Measurements from ENCODE around the gene DPYSL4.

DPYSL4 gene

DNA sequence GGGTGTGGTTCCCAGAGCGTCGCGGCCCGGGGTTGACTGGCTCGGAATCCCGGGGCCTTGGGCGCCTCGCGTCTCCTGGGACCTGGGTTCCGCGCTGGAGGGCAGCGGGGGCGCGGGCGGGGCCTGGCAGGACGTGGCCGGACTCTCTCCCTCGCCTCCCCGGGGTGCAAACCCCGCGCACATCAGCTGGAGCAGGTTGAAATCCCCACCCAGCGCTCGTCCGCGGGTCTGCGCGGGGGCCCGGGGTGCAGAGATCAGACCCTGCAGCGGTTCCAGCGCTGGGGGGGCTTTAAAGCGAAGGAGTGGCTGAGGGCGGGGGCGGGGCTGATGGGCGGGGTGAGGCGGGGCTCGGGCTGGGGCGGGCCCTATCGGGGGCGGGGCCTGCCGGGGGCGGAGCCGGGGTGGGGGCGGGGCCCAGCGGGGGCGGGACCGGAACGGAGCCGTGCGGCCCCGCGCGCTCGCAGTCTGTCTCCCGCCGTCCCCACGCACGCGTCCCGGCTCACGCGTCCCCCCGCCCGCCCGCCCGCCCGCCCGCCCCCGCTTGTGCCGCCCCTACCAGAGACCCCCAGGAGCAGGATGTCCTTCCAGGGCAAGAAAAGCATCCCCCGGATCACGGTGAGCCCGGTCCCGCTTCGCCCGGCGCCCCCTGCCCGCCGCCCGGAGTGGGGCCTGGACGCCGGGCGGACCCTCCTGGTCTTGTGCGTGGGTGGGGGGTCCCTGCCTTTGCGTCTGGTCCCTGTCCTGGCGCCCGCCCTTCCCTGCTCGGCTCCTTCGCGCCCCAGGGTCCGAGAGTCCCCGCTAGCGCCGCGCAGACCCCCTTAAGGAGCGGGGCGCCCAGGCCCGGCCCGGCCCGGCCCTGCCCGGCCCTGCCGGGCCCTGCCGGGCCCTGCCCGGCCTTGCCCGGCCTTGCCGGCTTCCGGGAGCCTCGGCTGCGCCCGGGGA, at the start of gene DPYSL4:
TSS of gene DPYSL4 (plus strand) at position 461 of the 942 bp plus-strand sequence. CDS start at position 577, 116 bp downstream.
- H3K4me3 ChIP-seq (ENCODE audit: low read length): no peak within 1 kb of the TSS
- no peak for TF ChIP-seq ZNF274 (IDR thresholded peaks at IDR 0.05; ENCODE audit: low read depth, low read length)

DNA sequence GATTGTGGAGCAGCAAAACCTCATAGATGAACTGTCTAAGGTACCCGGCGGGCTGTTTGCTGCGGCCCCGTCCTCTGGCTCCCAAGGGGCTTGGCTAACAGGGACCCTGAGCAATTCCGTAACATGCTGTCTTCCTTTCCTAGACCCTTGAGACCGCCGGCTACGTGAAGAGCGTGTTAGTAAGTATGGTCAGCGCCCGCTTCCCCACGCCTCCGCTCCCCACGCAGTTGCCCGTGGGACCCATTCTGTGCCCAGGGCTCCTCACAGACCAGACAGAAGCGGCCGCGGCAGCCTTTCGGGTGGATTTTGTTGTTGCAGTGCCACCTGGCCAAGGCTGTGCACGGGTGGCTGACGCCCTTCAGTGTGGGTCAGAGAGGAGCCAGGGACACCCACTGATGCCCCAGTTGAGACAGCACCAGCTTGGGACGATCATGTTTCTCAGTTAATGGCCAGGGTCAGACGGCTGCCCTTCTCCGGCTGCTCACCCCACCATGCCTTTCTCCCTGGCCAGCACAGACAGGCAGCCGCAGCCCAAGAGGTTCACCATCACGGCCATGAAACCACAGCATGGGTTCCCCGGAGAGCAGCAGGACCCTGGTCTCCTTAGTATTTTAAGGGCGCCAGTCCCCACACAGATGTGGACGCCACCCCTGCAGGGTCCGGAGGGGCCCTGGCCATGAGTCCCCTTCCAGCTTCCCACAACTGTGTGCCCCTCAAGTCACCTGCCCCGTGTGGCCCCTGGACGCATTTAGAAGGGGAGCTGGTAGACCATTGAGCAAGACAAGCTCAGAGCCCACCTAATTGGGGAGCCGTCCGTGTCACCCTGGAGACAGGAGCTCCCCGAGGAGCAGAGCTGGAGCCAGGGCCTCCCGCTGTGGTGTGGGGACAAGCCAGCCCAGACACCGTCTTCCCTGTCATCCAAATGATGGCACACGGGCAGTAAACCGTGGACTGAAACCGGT, 49.4 kb upstream of the DPYSL4 start:
- TF ChIP-seq ZNF274 (IDR thresholded peaks at IDR 0.05; ENCODE audit: low read depth, low read length): no peak
- H3K4me3 ChIP-seq (ENCODE audit: low read length): no peak overlapping the region

DNA sequence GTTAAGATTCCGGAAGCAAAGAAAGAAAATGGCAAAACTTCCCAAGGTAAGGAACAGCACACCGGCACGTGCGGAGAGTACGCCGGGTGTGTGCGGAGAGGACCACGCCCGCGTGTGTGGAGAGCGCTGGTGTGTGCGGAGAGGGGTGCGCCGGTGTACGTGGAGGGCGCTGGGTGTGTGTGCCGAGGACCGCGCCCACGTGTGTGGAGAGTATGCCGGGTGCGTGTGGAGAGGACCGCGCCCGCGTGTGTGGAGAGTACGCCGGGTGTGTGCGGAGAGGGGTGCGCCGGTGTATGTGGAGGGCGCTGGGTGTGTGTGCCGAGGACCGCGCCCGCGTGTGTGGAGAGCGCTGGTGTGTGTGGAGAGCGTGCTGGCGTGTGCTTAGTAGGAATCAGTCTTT, 48.6 kb upstream of the DPYSL4 start:
- no peak for TF ChIP-seq ZNF274 (IDR thresholded peaks at IDR 0.05; ENCODE audit: low read depth, low read length)

DNA sequence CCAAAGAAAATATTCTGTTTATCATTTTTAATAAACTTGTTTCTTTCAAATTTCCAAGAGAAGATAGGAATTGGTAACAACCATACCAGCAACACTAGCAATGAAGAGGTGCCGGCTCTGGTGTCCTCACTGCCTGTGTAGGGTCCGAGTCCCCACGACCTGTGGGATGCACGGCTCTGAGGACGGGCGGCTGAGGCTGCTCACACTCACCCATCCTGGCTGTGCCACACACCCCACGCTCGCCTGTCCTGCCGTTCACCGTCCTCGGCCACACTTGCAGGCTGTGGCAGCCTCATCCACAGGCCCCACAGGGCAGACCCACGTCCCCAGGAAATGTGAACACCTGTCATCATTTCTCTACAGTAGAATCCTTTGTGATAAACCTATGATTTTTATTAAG, 48.2 kb upstream of the DPYSL4 start:
- H3K4me3 ChIP-seq (ENCODE audit: low read length): no peak overlapping the region
- no peak for TF ChIP-seq ZNF274 (IDR thresholded peaks at IDR 0.05; ENCODE audit: low read depth, low read length)

More for the DNA sequence above, 48.6 kb upstream of the DPYSL4 start:
- H3K4me3 ChIP-seq (ENCODE audit: low read length): no peak overlapping the region

DNA sequence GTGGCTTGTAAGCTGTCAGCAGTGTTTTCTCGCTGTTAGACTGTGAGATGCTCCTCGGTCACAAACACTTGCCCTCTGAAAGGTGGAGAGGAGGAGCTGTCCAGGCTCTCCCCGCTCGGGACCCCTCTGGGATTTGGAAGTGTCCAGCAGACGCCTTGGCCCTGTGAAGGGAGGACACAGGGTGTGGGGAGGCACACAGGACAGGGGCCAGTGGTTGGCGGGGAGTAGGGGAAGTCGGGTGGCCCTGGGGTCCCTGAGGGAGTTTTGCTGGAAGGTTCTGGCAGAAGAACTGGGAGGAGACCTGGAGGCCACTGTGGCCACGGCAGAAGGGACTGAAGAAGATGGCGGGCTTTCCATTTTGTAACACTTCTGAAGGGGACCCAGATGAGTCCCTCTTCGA, 47.2 kb upstream of the DPYSL4 start:
- H3K4me3 ChIP-seq (ENCODE audit: low read length): no peak overlapping the region
- no peak for TF ChIP-seq ZNF274 (IDR thresholded peaks at IDR 0.05; ENCODE audit: low read depth, low read length)

DNA sequence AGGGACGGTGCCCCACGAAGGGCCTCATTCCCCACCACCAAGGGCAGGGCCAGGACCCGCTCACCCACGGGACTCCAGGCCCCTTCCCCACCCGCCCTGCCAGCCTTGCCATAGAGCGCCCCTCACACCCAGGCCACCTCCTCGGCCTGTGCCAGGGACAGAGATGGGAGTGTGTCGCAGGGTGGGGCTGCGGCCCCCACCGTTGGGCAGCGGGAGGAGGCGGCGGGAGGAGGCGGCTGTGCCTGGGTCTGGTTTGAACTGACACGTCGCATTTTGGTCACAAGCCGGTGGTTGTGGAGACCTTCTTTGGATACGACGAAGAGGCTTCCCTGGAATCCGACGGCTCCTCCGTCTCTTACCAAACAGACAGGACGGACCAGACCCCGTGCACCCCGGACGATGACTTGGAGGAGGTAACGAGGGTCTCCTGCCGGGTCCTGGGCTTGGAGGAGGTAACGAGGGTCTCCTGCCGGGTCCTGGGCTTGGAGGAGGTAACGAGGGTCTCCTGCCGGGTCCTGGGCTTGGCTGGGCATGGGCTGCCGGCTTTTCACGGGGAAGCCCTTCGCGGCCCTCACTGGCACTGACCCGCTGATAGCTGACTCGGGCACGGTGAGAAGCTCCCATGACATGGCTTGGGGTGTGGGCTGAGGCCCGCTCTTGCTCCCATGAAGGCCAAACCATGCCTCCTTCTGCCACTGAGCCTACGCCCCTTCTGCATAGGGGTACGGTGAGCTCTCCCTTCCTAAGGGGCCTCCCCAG, 46.4 kb upstream of the DPYSL4 start:
- no peak overlapping the region for H3K4me3 ChIP-seq (ENCODE audit: low read length)
- no peak for TF ChIP-seq ZNF274 (IDR thresholded peaks at IDR 0.05; ENCODE audit: low read depth, low read length)

DNA sequence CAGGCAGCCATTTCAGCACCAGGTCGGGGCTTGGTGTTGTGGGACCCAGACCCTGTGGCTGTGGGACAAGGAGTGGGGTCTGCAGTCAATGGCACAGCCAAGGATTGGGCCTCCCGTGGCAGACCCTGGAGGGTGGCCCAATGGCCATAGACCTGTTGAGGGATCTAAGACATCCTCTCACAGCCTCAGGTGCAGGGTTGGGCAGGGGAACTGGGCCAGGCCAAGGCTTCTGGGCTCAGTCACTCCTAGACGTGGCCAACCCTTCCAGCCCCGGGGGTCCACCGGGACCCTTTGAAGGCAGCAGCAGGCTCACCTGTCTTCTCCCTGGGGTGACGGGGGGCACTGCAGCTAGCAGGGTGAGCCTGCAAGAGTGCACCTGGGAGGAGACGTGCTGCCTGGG, 45.7 kb upstream of the DPYSL4 start:
- H3K4me3 ChIP-seq (ENCODE audit: low read length): no peak overlapping the region
- no peak for TF ChIP-seq ZNF274 (IDR thresholded peaks at IDR 0.05; ENCODE audit: low read depth, low read length)

DNA sequence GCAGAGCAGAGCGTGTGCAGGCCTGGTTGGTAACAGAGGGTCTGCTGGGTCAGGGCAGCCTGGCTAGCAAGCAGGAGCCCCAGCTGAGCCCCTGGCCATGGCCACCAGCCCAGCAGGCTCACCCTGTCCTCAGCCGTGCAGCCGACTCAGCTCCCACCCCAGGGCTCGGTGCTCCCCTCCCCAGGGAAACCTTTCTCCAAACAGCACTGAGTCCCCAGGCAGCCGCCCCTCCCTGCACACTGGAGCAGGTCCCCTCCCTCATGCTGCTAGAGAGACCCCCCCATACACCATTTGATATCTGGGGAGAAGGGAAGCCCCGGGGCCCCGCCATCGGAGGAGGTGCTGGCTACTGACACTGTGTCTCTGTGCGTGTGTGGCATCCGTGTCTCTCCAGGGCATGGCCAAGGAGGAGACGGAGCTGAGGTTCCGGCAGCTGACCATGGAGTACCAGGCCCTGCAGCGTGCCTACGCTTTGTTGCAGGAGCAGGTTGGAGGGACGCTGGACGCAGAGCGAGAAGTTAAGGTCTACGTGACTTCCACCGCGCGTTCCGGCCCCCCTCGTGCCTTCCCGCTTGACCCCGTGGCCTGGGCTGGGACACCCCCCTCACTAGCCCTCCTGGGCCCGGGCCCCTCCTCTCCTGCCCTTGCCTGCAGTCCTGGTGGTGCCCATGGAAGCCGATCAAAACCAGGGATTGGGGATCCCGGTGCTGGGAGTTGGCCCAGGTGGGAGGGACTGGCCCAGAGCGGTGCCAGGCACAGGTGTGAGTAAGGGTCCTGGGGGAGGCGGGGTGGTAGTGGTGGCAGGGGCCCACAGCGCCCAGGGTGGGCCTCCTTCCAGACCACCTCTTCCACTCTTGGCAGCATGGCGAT, 45.0 kb upstream of the DPYSL4 start:
- no peak overlapping the region for H3K4me3 ChIP-seq (ENCODE audit: low read length)
- TF ChIP-seq ZNF274 (IDR thresholded peaks at IDR 0.05; ENCODE audit: low read depth, low read length): no peak

DNA sequence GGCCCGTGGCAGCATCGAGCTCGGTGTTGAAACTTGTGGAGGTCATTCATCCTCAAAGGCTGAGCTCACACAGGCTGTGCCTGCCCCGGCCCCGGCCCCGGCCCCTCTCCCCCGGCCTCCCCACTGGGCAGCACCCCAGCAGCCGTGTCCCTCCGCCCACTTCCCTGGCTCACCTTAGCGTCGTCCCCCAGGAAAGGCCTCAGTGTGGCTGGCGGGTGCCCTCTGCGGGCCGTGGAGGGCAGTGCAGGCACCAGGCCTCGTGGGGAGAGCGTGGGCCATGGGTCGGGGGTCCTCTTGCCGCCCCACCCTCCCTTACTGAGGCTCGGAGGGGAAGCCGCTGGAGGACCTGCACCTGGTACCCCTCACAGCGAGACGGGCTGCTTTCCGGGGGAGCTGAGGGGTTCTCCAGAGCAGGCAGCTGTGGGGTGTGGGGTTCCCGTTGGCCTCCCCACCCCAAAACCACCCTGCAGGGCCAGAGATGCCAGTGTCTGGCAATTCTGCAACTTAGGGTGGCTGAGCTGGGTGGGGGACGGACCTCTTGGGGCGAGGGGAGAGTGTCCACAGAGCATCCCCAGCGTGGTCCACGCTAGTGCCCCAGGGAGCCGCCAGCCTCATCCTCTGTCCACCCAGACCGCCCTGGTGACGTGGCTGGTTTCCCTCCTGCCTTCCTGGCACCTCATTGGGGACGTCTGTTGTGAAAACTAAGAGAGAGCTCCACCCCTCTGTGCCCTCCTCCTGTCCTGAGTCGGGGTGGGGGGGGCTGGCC, 44.2 kb upstream of the DPYSL4 start:
- no peak overlapping the region for H3K4me3 ChIP-seq (ENCODE audit: low read length)
- TF ChIP-seq ZNF274 (IDR thresholded peaks at IDR 0.05; ENCODE audit: low read depth, low read length): no peak

DNA sequence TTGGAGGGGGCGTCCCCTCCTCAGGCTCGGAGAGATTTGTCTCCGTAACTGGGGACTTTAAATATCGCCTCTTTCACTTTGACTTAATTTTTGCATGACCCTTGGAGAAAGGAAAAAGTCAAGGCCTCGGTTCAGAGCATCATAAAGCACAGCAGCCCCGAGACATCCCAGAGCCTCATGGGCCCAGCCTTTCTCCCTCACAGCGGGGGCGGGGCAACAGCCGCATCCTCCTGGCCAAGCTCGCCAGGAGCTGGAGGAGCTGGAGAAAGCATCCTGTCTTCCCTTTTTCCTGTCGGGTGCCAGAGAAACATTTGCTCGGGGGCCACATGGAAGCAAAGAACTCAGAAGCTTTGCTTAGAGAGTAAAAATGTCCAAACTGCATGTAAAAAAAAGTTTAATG, 43.6 kb upstream of the DPYSL4 start:
- TF ChIP-seq ZNF274 (IDR thresholded peaks at IDR 0.05; ENCODE audit: low read depth, low read length): no peak
- no peak overlapping the region for H3K4me3 ChIP-seq (ENCODE audit: low read length)

DNA sequence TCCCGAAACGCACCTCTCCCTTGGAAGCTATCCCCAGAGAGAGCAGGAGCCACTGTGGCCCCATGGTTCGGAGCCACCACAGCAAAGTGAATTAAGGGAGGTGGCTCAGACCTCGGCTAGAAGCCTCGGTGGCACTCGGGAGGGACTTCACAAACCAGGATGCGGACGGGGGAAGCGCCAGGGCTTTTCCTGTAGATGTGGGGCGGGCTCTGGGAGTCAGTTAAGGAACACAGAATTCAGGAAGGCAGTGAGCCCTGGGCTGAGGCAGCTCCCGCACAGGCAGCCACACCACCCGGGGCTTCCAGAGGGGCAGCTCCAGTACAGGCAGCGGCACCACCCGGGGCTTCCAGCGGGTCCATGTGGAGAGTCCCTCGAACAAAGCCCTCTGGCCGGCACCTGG, 42.7 kb upstream of the DPYSL4 start:
- TF ChIP-seq ZNF274 (IDR thresholded peaks at IDR 0.05; ENCODE audit: low read depth, low read length): no peak
- H3K4me3 ChIP-seq (ENCODE audit: low read length): no peak overlapping the region

DNA sequence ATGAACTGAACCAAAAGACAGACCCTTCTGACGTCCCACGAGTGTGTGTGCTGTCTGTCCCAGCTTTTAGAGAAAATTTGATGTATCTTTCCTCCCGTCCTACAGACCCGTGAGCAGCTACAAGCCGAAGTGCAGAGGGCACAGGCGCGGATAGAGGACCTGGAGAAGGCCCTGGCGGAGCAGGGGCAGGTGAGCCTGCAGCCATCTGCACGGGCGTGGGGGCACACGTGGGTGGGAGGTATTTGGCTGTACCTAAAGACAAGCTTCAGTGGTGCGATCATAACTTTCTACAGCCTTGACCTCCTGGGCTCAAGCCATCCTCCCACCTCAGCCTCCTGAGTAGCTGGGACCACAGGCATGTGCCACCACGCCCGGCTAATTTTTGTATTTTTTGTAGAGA, 41.7 kb upstream of the DPYSL4 start:
- no peak overlapping the region for H3K4me3 ChIP-seq (ENCODE audit: low read length)
- no peak for TF ChIP-seq ZNF274 (IDR thresholded peaks at IDR 0.05; ENCODE audit: low read depth, low read length)

Data from GM08714 (cell line).